Panc1 (cell line): ENCODE measurements around the gene RGS14. TPM values are rescaled to one million over a fixed set of nuclear protein-coding genes. Genes with fewer than 3 reads are reported as not detected.

Source experiments
- ATAC-seq: fragments of 200-7000 bp; cut with Tn5 transposase; 2 replicates; pipeline ENCODE4 v1.9.1; 2020; ENCODE audit warnings: mild to moderate bottlenecking, moderate library complexity
- BruUV-seq: library from RNA; stranded (reverse); fragments of 400-500 nt; replicated peaks from 2 replicates; lab custom pipeline; 2021; lab: Mats Ljungman, UMichigan
- CTCF ChIA-PET: fragments of 300-600 bp; sonication (Branson Sonifier 250); formaldehyde crosslinking; loops from one replicate; lab custom pipeline; 2022; ENCODE audit warnings: antibody characterized with exemption; lab: Charles Lee
- POLR2A ChIA-PET: fragments of 300-600 bp; sonication (Branson Sonifier 250); formaldehyde crosslinking; loops from one replicate; lab custom pipeline; 2022; ENCODE audit warnings: antibody characterized with exemption; lab: Charles Lee
- DNase-seq: peaks from one replicate; pipeline ENCODE4 v3.0.0-alpha.2; 2010; ENCODE audit warnings: low read depth, low spot score
- H3K27ac ChIP-seq: 2 replicates; pipeline ENCODE4 v1.5.1; 2011; ENCODE audit warnings: mild to moderate bottlenecking, low read length, inconsistent platforms
- H3K27me3 ChIP-seq: fragments of 200-500 bp; sonication (Bioruptor generic); 2 replicates; pipeline ENCODE4 v1.6.0; 2014; ENCODE audit warnings: low read length, inconsistent platforms; ENCODE audit not compliant: control insufficient read depth, insufficient read depth
- H3K36me3 ChIP-seq: fragments of 200-500 bp; sonication (Bioruptor generic); 2 replicates; pipeline ENCODE4 v1.5.1; 2014; ENCODE audit warnings: inconsistent platforms, mild to moderate bottlenecking, low read length, moderate library complexity; ENCODE audit not compliant: control insufficient read depth, insufficient read depth
- H3K4me1 ChIP-seq: 2 replicates; pipeline ENCODE4 v1.5.1; 2011; ENCODE audit warnings: inconsistent platforms, mild to moderate bottlenecking, low read length, moderate library complexity; ENCODE audit not compliant: control insufficient read depth, insufficient read depth
- H3K4me3 ChIP-seq, 2 experiments: 2 replicates each; pipeline ENCODE4 v1.5.1; 2011 to 2012; ENCODE audit warnings: low read depth in 2 of 2, low read length in 2 of 2, mild to moderate bottlenecking in 2 of 2, inconsistent platforms in 1 of 2, moderate library complexity in 1 of 2
- H3K9me3 ChIP-seq: fragments of 200-500 bp; sonication (Bioruptor generic); 2 replicates; pipeline ENCODE4 v1.5.1; 2014; ENCODE audit warnings: low read depth, mild to moderate bottlenecking, inconsistent platforms, low read length, moderate library complexity; ENCODE audit not compliant: control insufficient read depth, insufficient read depth
- CTCF ChIP-seq: fragments of 450-650 bp; IDR thresholded peaks from 2 replicates; pipeline ENCODE4 v1.5.1; 2017; ENCODE audit warnings: mild to moderate bottlenecking
- POLR2AphosphoS5 ChIP-seq: IDR thresholded peaks from 2 replicates; pipeline ENCODE4 v1.6.1; 2012; ENCODE audit warnings: mild to moderate bottlenecking, low read depth, low read length, moderate library complexity
- SIN3A ChIP-seq: IDR thresholded peaks from 2 replicates; pipeline ENCODE4 v1.6.1; 2012; ENCODE audit warnings: low read depth, mild to moderate bottlenecking, low read length, moderate library complexity, borderline replicate concordance; ENCODE audit not compliant: insufficient read depth
- TCF7L2 ChIP-seq: IDR thresholded peaks from 2 replicates; pipeline ENCODE4 v1.6.1; 2011; ENCODE audit warnings: mild to moderate bottlenecking, low read depth, low read length, inconsistent platforms
- in situ Hi-C: cut with HindIII; loops from 2 replicates; pipeline ENCODE4 v1.10.0; 2016; ENCODE audit warnings: low sequenced_read_pairs, low pct_unique_long_range_greater_than_20kb
- intact Hi-C: fragments of 100-400 bp; cut with micrococcal nuclease; formaldehyde crosslinking; loops from one replicate; pipeline ENCODE4 v1.10.0; 2022; ENCODE audit not compliant: unreplicated experiment
- total RNA-seq: library from RNA; stranded (reverse); gene quantifications from one replicate; pipeline ENCODE4 v1.2.1, GENCODE V29; 2021; ENCODE audit not compliant: unreplicated experiment
- TF ChIP-seq, protein P1 (sequence below), 2 experiments: IDR thresholded peaks; 2 replicates each; pipeline ENCODE4 v1.6.1; 2011 to 2012; ENCODE audit warnings: low read depth in 2 of 2, control low read depth in 1 of 2, low read length in 1 of 2, mild to moderate bottlenecking in 1 of 2, moderate library complexity in 1 of 2; ENCODE audit not compliant: insufficient read depth in 1 of 2

Gene RGS14
- total RNA-seq, 1 experiment from 2014 or later = 13.5 TPM

- TF ChIP-seq SIN3A = no peak
- TF ChIP-seq CTCF = no peak; the same call in 1 of the 2 replicates
- TF ChIP-seq POLR2AphosphoS5 = no peak
- no peak for TF ChIP-seq TCF7L2
- TF ChIP-seq, protein P1, sequence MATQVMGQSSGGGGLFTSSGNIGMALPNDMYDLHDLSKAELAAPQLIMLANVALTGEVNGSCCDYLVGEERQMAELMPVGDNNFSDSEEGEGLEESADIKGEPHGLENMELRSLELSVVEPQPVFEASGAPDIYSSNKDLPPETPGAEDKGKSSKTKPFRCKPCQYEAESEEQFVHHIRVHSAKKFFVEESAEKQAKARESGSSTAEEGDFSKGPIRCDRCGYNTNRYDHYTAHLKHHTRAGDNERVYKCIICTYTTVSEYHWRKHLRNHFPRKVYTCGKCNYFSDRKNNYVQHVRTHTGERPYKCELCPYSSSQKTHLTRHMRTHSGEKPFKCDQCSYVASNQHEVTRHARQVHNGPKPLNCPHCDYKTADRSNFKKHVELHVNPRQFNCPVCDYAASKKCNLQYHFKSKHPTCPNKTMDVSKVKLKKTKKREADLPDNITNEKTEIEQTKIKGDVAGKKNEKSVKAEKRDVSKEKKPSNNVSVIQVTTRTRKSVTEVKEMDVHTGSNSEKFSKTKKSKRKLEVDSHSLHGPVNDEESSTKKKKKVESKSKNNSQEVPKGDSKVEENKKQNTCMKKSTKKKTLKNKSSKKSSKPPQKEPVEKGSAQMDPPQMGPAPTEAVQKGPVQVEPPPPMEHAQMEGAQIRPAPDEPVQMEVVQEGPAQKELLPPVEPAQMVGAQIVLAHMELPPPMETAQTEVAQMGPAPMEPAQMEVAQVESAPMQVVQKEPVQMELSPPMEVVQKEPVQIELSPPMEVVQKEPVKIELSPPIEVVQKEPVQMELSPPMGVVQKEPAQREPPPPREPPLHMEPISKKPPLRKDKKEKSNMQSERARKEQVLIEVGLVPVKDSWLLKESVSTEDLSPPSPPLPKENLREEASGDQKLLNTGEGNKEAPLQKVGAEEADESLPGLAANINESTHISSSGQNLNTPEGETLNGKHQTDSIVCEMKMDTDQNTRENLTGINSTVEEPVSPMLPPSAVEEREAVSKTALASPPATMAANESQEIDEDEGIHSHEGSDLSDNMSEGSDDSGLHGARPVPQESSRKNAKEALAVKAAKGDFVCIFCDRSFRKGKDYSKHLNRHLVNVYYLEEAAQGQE (IDR thresholded peaks at IDR 0.05; ENCODE audit: insufficient read depth in 1 of 2, low read depth in 2 of 2, low read length in 1 of 2) = no peak
- intact Hi-C loops (no loop called here), in situ Hi-C loops (no loop called here)
- no peak overlapping the region for H3K27ac ChIP-seq
- no peak overlapping the region for H3K4me3 ChIP-seq
- BruUV-seq = no TSS peak
- no peaks in the 10 kb centered on the region for H3K36me3 ChIP-seq
- H3K27me3 ChIP-seq = no peaks in the 10 kb centered on the region
- ChIA-PET POLR2A (interaction anchor here (1.0 kb wide), 1 partner anchor 47 kb away, joined by 3 read pairs; no protein-coding TSS in a partner anchor), CTCF (interaction anchor here (0.8 to 1.9 kb wide), 6 partner anchors 10 to 73 kb away, joined by 3 to 8 read pairs (median 5); no protein-coding TSS in a partner anchor)
- no peaks in the 10 kb centered on the region for H3K9me3 ChIP-seq
- ATAC-seq = peak; percentile 60
- DNase-seq = no peak
- H3K4me1 ChIP-seq = peaks cover 4% of the 10 kb centered on the region; the same call in 1 of the 2 replicates
Measured at GRCh38 chr5:177382423-177383029, 24.8 kb downstream of the RGS14 start.

GRCh38 chr5:177383181-177383580 is 25.5 kb downstream of the RGS14 start:
- CTCF ChIA-PET = interaction anchor here (0.8 to 1.9 kb wide), 6 partner anchors 11 to 73 kb away, joined by 3 to 8 read pairs (median 5); no protein-coding TSS in a partner anchor
- Histone ChIP-seq H3K9me3 (no peaks in the 10 kb centered on the region), H3K27me3 (no peaks in the 10 kb centered on the region), H3K27ac (no peak overlapping the region), H3K36me3 (no peaks in the 10 kb centered on the region), H3K4me1 (peaks cover 4% of the 10 kb centered on the region; the same call in 1 of the 2 replicates), H3K4me3 (no peak overlapping the region)
- intact Hi-C loops = no loop called here
- TF ChIP-seq CTCF (no peak), SIN3A (no peak), POLR2AphosphoS5 (no peak), TCF7L2 (no peak)
- TF ChIP-seq, protein P1 (IDR thresholded peaks at IDR 0.05; ENCODE audit: insufficient read depth in 1 of 2, low read depth in 2 of 2, low read length in 1 of 2) = no peak
- no TSS peak for BruUV-seq
- DNase-seq = no peak
- in situ Hi-C loops = no loop called here
- POLR2A ChIA-PET = interaction anchor here (0.6 to 1.0 kb wide), 2 partner anchors 47 to 50 kb away, joined by 3 read pairs; no protein-coding TSS in a partner anchor
- ATAC-seq = no peak
